HG02938 (cell line): Measurements from ENCODE around the gene S100A9.

Source experiments
- ATAC-seq: cut with Tn5 transposase; IDR thresholded peaks from one replicate; pipeline ENCODE4 v1.9.1; 2021; ENCODE audit warnings: mild to moderate bottlenecking, moderate library complexity; ENCODE audit not compliant: unreplicated experiment

Gene S100A9

DNA sequence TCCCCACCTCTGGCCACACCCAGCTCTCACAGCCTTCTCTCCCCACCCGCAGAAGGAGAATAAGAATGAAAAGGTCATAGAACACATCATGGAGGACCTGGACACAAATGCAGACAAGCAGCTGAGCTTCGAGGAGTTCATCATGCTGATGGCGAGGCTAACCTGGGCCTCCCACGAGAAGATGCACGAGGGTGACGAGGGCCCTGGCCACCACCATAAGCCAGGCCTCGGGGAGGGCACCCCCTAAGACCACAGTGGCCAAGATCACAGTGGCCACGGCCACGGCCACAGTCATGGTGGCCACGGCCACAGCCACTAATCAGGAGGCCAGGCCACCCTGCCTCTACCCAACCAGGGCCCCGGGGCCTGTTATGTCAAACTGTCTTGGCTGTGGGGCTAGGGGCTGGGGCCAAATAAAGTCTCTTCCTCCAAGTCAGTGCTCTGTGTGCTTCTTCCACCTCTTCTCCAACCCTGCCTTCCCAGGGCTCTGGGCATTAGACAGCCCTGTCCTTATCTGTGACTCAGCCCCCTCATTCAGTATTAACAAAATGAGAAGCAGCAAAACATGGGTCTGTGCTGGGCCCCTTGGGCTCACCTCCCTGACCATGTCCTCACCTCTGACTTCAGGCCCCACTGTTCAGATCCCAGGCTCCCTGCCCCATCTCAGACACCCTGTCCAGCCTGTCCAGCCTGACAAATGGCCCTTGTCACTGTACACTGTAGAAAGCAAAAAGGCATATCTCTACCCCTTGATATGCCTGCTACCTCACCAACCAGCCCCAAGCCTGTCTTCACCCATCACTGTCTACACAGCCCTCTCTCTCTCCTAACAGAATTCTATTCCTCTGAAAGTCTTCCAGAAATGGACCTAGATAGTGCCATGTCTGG lies 3.2 kb downstream of the S100A9 start:
- no peak for ATAC-seq

DNA sequence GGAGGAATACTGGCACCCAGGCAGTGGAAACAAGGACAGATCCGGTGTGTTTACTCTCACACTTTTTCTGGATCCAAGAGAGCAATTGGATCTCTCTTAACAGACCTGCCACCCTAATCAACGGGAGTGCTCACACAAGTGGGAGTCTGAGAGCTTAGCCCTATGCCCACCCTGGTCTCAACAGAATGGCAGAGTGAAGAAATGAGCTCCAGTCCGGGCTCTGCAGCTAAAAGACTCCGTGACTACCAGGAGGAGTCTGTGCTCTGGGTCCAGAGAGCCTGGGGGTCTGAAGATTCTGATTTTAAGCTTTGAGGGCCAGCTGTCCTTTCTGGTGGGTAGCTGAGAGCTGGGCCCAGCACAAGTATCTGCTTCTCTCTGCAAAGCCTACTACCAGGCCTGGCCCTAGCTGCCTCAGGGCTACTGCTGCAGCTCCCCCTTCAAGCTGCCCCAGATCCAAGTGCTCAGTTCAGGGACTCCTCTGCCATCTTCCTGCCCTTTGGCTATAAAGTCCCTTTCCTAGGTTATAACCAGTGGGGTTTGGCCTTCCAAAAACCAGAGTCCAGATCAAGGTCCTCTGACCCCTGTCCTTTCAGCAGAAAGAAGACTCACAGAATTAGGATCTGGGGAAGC lies 3.9 kb downstream of the S100A9 start:
- ATAC-seq: no peak

DNA sequence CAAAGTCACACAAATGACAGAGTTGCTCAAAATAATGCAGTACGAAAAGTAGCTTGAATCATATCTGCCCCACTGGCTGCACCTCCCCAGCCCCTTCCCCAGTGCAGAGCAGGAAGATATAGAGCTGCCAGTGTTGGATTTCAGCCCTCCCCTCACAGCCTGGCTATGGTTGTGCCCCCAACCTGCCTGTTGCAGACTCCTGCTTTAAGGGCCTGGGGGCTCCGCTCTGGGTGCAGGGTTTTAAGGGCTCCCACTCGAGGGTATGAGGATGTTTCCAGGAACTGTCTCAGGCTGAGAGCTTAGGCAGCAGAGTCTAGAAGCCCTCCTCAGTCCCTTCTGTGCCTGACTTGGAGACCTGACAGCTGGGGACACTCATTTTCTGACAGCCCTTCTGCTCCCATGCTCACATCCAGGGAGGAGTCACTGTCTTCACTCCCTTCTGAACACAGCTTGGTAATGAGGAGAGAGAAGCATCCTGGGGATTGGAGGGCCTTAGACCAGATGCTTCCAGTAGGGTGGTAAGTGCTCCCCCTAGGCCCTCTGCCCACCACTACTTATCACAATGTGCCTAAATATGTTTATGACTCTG lies 4.6 kb downstream of the S100A9 start:
- no peak for ATAC-seq

DNA sequence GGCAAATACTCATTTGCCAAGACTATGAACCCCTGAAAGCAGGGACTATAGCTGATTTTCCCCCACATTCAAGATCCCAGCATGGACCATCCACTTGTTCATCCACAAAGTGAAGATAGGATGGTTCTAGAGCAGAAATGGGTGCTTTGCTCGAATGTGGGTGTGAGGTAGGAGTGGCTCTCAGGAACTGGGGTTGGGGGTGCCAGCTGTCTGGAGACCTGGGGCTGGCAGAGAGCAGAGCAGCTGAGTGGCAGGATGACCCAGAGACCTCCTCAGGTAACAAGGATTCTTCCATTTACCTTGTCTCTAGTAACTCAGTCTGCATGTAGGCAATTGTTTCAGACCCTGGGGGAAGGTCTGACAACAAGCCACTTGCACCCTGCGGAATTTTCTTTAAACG lies 6.0 kb downstream of the S100A9 start:
- ATAC-seq: no peak

DNA sequence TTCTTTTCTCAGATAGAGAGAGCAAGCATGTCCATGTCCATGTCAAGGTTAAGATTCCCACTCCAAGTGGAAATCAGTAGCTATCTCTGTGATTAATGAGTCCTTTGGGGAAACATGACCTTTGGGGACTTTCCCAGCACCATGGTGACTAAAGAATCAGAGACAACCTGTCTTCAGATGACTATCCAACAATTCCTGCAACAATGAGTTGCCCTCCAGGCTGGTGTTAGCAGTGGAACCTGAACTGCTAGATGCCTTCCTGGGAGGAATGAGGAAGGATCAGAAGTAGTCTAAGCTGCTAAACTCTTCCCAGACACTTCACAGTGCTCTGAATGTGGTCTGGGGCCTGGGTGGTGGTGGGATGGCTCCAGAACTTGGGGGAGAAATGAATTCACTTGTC lies 6.5 kb downstream of the S100A9 start:
- no peak for ATAC-seq

DNA sequence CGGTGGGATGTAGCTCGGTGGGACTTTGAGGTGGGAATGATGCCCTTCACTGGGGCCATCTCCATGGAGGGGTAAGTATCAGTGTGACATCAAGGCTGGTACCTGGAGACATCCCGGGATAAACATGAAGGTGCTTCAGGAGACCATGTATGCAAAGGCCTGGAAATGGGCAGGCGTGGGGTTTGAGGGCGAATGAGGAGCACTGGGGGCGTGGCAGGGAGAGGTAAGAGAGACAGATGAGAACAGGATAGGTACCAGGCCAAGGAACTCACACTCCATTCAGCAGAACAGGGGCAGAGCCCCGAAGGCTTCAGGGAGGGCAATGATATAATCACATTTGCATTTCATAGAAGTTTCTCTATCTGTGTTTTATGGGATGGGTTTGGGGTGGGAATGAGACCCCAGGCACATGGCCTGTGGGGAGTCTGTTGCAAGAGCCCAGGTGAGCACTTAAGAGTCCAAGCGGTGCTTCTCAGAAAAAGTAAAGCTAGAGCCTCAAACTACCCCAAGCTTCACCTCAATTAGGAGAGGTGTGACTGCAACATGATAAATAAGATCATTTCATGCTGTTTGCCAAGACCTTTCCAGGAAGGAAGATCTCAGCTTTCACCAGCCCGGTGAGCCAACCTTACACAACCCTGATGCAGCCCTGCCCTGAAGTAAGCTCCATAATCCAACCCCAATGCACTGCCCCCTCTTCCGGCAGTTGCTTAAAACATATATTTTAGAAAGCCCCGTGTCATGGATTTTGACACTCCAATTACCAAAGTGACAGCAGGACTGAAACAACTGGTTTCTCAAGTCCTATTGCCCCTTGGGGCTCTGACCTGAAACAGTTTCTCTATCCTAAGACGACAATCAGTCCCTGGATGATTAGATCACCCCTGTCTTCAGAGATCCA lies 7.4 kb downstream of the S100A9 start:
- no peak for ATAC-seq

DNA sequence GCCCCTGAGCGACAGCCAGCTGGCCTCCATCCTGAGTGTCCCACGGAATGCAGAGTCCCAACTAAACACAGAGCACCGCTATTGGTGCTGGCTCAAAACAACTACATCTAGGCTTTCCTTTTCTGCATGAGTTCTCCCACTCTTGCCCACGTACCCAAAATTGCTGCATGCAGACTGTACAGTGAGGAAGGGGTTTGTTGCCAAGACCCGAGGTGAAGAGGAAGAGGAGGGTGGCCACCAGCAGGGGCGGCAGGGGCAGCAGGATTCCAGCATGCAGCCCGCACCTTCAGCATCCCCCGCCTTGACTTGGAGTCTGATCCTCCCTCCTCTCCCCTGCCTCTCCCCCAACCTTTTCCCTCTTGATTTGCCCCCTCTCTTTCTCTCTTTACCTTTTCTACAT lies 8.0 kb downstream of the S100A9 start:
- no peak for ATAC-seq

DNA sequence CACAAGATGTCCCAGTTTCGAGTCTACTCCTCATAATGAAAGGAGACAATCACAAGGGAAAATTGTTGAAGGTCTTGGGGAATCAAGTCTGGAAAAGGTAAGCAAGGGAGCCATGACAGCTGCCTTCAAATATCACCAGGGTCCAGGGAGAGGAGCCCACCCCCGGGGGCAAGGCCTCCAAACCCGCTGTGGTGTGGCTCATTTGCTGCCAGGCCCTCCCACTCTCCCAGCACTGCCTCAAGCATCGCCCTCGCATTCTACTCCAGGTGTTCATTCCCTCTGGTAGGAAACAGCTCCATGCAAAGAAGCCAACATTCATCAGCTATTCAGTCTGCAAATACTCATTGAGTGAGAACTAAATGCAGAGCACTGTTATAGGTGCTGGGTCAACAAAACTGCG lies 8.6 kb downstream of the S100A9 start:
- no peak for ATAC-seq

DNA sequence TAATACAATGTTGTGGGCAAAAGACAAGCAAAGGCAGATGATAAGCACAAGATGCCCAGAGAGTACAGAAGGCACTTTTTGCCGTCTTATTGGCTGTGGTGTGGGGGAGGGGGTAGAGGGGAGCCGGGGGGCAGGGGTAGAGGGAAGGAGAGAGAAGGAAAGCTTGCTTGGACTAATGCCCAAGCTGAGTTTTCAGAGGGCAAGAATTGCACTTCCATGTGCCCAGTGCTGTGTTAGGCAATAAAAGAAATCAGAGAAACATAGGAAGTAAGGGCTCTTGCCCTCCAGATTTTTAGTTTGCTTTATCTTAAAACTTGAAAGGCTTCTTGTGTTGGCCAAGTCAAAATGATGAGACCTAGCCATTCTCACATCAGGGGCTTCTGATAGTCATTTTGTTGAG lies 9.4 kb downstream of the S100A9 start:
- no peak for ATAC-seq

DNA sequence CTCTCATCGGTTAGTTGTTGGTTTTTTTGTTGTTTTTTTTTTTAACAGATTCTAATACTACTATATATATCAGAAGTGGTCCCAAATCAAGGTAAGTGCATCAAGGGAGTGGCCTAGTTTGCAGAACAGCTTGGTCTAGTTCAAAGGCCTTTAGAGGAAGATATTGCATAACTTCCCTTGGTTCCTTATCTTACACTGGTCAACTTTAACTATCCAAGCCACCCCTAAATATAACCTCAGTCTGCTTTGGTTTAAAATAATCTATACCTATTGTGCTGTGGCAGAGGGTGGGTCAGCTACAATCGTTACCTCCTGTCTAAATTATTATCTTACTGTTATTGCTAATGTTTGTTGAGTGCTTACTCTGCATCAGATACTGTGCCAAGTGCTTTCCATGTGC lies 10.8 kb downstream of the S100A9 start:
- ATAC-seq: no peak

DNA sequence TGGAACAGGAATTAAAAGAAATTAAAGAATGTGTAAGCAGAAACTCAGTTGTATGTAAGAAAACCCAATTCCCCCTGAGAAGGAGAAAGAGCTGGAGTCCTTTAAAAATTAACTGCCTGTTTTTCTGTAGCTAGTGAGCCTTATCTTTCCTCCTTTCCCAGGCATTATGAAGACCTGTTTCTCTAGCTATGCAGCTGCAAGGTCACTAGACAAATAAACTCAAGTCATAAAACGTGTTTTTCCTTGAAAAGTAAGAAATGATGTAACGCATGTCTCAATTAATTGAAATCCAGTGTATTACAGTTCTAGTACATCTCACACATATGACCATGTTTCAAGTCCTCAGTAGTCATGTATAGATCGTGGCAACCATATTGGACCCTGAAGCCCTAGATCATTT lies 12.5 kb downstream of the S100A9 start:
- no peak for ATAC-seq

DNA sequence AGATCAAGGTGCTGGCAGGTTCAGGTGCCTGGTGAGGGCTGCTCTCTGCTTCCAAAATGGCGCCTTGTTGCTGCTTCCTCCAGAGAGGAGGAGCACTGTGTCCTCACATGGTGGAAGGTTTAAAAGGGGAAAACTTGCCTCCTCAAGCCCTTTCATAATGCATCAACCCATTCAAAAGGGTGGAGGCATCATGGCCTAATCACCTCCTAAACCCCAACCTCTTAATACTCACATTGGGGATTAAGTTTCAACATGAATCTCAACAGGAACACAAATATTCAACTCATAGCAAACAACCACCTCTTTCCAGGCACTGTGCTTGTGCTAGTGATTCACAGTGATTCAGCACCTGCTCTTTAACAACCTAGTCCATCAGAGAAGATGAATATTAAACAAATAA lies 13.6 kb downstream of the S100A9 start:
- ATAC-seq: no peak

DNA sequence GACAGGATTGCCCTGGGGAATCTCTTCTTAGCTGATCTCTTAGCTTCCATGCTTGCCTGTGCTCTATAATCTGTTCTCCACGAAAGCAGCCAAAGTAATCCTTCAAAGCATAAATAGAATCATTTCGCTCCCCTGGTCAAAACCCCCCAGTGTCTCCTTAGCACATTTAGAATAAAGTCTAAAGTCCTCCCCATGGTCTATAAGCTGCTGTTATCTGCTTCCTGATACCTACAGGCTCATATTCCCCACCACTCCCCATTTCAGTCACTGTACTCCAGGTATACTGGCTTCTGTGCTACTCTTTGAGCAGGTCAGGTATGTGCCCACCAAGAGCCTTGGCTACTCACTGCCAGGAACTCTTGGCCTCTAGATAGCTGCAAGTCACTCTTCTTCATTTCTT lies 14.9 kb downstream of the S100A9 start:
- ATAC-seq: no peak

DNA sequence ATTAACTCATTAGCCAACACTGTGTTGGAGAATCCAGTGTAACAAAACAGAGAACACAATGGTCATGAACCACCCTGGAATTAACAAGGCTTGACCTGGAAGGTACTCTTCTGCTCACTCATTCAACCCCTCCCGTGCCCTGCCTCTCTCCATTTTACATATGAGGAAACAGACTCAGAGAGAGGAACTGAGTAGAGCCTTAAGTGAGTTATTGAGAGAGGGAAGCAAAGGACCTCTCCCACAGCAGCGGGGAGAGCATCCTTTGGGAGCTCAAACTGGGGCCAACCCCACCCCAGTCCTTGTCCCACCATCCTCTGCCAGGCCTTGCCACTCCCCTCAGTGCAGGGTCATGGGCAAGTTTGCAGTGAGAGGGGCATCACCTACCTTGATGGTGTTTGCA lies 16.4 kb downstream of the S100A9 start:
- no peak for ATAC-seq

DNA sequence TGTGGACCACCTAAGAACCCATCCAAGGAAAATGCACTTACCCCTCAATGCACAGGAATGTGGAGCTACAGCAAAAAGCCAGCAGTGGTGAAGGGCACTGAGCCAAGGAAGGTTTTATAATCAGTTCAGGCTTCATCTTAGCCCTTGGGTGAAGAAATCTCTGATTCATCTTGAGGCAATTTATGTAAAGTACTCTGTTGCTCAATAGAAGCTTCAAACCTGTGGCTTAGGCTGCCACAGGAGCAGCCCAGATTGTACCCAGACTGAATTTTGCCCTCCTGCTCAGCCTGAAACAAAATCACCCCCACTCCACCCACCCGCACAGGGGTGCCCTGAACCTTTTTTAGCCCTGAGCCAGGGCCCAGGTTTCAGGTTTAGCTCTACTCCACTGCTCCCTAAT lies 17.9 kb downstream of the S100A9 start, which contains the start of gene S100A12:
Gene S100A12 (minus strand): TSS at position 111 of the 400 bp plus-strand sequence. CDS start 1,029 bp downstream, outside the sequence.
- no peak for ATAC-seq

DNA sequence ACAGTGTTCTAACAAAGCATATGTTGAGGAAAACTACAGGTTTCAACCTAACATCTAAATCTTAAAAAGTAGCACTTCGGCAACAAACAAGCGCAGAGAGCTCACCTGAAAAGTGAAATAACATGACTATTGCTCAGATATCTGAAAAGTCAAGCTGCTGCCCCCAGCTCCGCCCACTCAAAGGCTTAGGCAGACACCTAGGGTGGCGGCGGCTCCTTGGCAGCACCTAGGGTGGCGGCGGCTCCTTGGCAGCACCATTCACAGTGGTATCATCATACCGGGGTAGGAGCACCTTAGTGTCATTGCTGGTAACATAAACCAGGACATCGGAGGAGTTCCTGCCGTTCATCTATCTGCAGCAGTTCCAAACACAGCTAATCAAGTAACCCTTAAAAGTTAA lies 21.9 kb downstream of the S100A9 start:
- ATAC-seq: no peak

DNA sequence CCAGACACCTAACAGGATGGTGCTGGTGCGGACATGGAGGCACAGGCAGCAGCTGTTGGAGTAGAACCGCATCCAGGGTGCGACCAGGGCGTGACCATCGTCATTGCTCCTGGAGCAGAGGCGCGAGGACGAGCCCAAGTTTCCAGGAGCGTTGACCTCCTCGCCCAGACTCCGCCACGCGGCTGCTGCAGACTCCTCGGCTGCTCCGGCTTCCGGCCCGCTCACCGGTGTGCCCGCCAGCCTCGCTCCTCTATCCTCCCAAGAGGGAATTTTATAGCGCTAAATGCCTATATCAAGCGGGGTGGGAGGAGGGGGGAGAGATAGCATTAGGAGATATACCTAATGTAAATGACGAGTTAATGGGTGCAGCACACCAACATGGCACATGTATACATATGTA lies 23.1 kb downstream of the S100A9 start:
- no peak for ATAC-seq

DNA sequence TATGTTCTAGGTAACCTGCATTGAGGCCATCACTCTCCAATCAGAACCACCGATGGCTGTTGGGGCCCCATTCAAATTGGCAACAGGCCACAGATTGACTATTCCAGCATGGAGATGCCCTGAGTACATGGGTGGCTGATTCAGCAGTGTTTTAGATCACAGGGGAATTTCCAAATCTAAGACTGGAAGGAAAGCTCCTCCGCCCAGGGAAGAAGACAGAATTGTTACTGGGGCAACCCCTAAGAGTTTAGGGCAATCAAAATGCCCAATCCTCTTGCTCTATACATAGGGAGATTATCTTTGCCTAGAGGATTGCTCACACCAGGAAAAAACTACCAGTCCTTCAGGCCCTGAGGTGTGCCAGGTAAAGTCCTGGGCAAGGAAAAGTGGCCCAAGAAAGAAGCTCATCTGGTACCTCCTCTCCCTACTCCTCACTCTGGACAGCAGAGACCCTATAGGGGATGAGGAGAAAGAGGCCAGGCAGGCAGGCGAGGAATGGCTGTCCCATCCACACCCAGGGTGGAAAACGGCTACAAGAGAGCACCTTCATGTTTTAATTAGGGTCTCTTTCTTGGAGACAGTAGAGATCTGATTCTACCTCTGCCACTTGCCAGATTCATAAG lies 27.4 kb downstream of the S100A9 start:
- no peak for ATAC-seq

DNA sequence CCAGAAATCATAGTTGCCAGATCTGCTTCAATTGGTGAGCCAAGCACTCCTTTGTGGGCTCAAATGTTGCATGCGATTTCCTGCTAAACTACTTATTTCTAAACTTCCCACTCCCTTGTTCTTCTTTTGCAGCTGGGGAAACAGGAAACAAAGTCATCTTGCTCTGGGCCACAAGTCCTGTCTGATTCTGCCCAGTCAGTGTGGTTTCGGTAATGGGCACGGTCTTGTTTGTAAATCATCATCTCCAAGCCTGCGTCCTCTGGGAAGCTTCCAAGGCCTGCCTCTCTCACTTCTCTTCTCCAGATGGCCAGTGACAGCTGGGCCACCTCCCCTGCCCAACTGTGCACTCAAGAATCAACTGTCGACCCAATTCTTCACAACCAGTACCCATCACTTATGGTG lies 28.8 kb downstream of the S100A9 start:
- ATAC-seq: no peak

DNA sequence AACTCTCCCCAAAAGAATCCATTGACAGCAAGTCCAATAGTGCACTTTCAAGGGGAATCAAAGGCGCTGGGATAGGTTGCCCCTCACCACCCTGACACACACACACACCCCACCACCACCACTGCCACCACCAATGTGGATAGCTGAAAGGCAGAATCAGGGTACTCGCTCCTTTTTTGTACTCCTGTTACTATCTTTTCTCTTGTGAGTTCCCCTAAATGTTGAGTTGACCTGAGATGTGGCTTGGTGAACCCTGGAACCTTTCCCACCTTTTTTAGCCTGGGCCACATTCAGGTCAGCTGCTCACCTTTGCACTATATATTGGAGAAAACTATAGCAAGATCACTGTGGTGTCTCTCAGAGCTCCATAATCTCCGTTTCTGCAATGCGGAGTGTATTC lies 29.3 kb downstream of the S100A9 start:
- no peak for ATAC-seq

DNA sequence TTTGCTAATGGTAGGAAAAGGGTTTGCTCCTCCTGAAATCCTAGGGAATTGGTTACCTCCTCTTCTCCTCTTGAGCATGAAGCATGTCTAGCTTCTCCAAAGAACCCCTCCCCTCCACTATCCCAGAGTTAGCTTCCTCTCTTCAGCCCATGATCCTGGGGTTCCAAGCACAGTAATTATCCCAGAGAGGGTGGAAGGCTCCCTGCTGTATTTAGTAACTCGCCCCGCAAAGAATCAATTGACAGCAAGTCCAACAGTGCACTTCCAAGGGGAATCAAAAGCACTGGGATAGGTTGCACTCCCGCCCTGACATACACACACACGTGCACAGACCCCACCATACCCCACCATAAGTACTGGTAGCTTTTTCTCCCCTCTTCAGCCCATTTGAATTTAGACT lies 30.1 kb downstream of the S100A9 start:
- no peak for ATAC-seq
